ENCODE results near the gene RENBP. TPM values are rescaled to one million over a fixed set of nuclear protein-coding genes. Genes with fewer than 3 reads are reported as not detected.
A peak's percentile ranks its signal among the peaks of the same experiment; 100 is the strongest.
"Not testable (repeated sequence)": the region's sequence is repeated elsewhere in the genome, so short reads cannot be mapped to it uniquely, and the experiment has no call there.

Gene RENBP
- total RNA-seq, 1 donor, result 4.3 TPM

DNA sequence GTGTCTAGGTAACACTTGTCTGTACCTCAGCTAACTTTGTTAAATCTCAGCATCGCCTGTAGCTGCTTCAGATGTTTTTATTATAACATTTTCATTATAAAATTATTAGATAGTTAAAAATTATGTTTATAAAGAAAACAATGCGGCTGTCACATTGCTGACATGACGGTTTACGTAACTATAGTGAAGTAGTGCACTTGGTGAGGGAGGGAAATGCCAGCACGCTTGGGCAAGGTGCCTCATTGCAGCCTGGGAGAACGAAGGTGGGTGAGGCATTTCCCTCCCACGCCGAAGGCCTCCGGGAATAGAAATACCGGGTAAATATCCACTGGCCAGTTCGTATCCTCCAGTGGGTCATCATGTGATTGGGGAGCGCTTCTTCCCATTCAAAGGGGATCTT, 44.0 kb upstream of the RENBP start:
- DNase-seq (ENCODE audit: low read depth), result no peak
- TF ChIP-seq, protein P1, sequence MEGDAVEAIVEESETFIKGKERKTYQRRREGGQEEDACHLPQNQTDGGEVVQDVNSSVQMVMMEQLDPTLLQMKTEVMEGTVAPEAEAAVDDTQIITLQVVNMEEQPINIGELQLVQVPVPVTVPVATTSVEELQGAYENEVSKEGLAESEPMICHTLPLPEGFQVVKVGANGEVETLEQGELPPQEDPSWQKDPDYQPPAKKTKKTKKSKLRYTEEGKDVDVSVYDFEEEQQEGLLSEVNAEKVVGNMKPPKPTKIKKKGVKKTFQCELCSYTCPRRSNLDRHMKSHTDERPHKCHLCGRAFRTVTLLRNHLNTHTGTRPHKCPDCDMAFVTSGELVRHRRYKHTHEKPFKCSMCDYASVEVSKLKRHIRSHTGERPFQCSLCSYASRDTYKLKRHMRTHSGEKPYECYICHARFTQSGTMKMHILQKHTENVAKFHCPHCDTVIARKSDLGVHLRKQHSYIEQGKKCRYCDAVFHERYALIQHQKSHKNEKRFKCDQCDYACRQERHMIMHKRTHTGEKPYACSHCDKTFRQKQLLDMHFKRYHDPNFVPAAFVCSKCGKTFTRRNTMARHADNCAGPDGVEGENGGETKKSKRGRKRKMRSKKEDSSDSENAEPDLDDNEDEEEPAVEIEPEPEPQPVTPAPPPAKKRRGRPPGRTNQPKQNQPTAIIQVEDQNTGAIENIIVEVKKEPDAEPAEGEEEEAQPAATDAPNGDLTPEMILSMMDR (IDR thresholded peaks at IDR 0.05; ENCODE audit: insufficient read depth, low read depth, low read length), result no peak
- no peak overlapping the region for H3K4me3 ChIP-seq (ENCODE audit: low read depth, low read length)

DNA sequence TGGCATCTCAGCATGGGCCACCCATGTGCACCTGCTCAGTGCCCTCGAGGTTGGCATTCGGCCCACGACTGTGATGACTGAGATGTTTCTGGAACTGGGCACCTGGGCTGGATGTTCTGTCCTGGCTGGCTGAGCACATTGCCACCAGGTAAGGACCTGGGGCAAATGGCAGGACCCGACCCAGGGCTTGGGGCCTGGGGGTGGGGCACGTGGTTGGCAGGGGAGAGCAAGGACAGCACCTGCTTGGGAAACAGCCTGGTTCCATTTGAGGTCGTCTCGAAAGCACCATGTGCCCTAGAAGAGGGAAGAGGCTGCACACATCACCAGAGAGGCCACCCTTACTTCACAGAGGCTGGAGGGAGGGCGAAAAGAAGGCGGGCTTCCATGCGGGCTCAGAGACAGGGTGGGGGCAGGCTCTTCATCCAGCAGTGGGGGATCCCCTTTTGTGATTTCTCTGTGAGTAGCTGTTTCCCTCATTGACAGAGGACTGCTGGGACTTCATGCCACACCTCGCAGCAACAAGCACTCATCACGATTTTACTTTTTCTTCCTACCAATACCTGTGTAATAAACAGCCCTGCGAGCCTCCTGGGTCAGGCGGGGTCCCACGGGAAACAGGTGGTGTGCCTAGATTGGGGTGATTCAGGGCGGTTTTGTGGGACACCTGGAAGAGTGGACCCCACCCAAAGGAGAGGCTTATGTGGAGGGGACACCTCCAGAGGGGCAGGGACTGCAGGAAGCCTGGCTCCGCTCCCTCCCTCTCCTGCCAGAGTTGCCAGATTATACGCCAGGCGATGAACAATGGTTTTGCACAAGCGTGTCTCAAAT, 40.1 kb upstream of the RENBP start:
- no peak overlapping the region for H3K4me3 ChIP-seq (ENCODE audit: low read depth, low read length)
- no peak for DNase-seq (ENCODE audit: low read depth)
- TF ChIP-seq, protein P1 (IDR thresholded peaks at IDR 0.05; ENCODE audit: insufficient read depth, low read depth, low read length), result no peak

DNA sequence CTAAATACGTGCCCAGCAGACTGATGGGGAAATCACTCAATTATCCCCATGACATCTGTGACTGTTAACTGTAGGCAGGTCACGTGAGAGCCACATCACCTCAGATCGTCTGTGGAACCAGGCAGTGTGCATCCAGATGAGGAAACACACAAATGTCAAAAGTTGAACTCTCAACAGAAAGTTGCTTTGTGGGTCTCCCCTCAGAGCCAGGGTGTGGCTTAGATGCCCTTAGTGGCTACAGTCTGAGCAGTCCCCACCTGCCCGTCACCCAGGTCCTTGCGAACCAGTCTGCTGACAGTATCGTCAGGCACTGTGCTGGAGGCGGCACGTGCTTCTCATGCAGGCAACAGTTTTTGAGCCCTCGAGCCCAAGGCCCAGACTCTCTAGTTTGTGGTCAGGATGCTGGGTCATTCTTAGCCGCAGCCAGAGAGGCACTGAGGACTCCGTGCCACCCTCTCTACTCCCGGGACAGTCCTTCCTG, 38.9 kb upstream of the RENBP start:
- TF ChIP-seq, protein P1 (IDR thresholded peaks at IDR 0.05; ENCODE audit: insufficient read depth, low read depth, low read length), result no peak
- no peak overlapping the region for H3K4me3 ChIP-seq (ENCODE audit: low read depth, low read length)
- no peak for DNase-seq (ENCODE audit: low read depth)

DNA sequence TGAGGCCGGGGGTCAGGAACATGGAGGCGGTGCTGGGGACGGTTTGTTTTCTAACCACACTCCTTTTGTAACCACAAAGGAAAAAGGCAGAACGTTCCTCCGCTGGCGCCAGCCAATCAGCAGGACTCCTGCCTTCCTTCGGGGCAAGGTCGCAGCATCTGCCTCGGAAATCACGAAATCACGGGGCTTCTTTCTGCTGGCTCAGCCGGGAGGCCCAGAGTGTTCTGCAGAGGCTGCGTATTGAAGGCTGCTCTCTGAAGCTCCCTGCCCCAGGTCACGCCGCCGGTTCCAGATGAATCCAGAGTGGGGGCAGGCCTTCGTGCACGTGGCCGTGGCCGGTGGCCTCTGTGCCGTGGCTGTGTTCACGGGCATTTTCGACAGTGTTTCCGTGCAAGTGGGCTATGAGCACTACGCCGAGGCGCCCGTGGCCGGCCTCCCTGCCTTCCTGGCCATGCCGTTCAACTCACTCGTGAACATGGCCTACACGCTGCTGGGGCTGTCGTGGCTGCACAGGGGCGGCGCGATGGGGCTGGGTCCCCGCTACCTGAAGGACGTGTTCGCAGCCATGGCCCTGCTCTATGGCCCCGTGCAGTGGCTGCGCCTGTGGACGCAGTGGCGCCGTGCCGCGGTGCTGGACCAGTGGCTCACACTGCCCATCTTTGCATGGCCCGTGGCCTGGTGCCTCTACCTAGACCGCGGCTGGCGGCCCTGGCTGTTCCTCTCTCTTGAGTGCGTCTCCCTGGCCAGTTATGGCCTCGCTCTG, 37.5 kb upstream of the RENBP start:
- TF ChIP-seq, protein P1 (IDR thresholded peaks at IDR 0.05; ENCODE audit: insufficient read depth, low read depth, low read length), result no peak
- no peak overlapping the region for H3K4me3 ChIP-seq (ENCODE audit: low read depth, low read length)
- DNase-seq (ENCODE audit: low read depth), result peak; percentile 82

DNA sequence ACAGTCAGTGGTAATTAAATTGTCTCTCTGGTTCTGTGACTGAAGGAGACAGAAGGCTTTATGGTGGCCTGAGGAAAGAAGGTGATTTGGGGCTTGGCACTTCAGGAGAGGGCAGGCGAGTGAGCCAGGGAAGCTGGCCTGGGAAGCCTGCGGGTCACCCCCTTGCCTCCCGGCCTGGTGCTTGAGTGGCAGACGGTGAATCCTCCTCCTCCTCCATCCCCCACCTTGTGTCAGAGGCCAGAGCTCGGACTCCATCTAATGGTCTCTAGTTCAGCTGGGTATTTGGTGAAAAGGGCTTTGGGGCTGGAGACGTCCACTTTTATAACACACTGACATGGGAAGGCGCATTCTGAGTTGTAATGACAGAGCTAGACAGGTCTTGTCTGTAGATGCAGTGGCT, 36.8 kb upstream of the RENBP start:
- TF ChIP-seq, protein P1 (IDR thresholded peaks at IDR 0.05; ENCODE audit: insufficient read depth, low read depth, low read length), result no peak
- DNase-seq (ENCODE audit: low read depth), result no peak
- H3K4me3 ChIP-seq (ENCODE audit: low read depth, low read length), result no peak overlapping the region

DNA sequence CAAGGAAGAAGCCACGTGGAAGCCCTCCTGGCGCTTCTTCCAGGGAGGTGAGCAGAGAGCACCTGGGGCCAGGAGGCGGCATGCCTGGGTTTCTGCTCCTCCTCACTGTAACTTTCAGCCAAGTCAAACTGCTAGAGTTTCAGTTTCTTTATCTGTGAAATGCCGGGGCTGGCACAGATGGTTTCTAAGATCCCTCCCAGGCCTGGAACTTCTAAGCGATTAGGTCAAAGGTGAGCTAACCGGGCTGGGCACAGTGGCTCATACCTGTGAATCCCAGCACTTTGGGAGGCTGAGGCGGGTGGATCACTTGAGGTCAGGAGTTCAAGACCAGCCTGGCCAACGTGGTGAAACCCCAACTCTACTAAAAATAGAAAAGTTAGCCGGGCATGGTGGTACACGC, 36.0 kb upstream of the RENBP start:
- H3K4me3 ChIP-seq (ENCODE audit: low read depth, low read length); DNase-seq (ENCODE audit: low read depth): not testable (repeated sequence)

DNA sequence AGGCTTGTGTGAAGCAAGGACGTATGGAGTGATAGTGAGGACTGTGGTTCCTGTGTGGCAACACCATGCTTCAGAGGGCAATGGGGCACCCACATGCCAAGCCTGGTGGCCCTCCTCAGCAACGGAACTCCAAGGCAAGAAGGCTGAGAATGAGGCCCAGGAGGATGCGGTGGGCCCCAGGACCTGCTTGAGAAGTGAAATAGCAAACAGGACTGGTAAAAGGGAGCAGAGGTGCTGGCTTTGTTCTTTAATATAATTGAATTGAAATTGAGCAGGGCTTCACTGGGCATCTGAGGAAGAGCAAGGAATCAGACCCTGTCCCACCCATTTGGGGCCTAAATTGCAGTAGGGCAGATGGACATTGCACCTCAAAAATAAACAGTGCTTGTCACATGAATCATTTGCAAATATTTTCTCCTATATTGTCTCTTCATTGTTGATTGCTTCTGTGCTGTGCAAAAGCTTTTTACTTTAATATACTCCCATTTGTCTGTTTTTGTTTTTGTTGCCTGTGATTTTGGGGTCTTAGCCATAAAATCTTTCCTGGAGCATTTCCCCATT, 30.4 kb upstream of the RENBP start:
- no peak overlapping the region for H3K4me3 ChIP-seq (ENCODE audit: low read depth, low read length)
- no peak for DNase-seq (ENCODE audit: low read depth)
- TF ChIP-seq, protein P1 (IDR thresholded peaks at IDR 0.05; ENCODE audit: insufficient read depth, low read depth, low read length), result no peak

All from fibroblast of villous mesenchyme (primary cell).